Measurements from ENCODE around the gene SYDE1. TPM values are rescaled to one million over a fixed set of nuclear protein-coding genes. Genes with fewer than 3 reads are reported as not detected.

Gene SYDE1
- total and polyA plus RNA-seq, 8 donors = 2.5 to 6.1 (median 3.8) TPM

GRCh38 chr19:15154002-15154612 is 46.9 kb downstream of the SYDE1 start:
- ATAC-seq (peak in 1 of 4 donors; percentile 42), FAIRE-seq (no peak), DNase-seq (no peak)
- H3K36me3 ChIP-seq = no peaks in the 10 kb centered on the region
- H3K4me3 ChIP-seq = no peak overlapping the region
- 99 to 100% methylated on average over 3 of the region's 3 CpGs for WGBS, 2 donors
- H3K27me3 ChIP-seq = no peaks in the 10 kb centered on the region
- peak in 1 of 4 donors; percentile 13 for TF ChIP-seq CTCF (IDR thresholded peaks at IDR 0.05)
- intact Hi-C loops (cut with DNase I) = loop anchor here in 1 of 3 donors (10.0 kb wide), 1 partner anchor 69 kb away; the partner anchor contains the start of gene OR1I1
- H3K4me1 ChIP-seq = no peaks in the 10 kb centered on the region
- H3K9me3 ChIP-seq = no peaks in the 10 kb centered on the region
- no peak overlapping the region for H3K27ac ChIP-seq

DNA sequence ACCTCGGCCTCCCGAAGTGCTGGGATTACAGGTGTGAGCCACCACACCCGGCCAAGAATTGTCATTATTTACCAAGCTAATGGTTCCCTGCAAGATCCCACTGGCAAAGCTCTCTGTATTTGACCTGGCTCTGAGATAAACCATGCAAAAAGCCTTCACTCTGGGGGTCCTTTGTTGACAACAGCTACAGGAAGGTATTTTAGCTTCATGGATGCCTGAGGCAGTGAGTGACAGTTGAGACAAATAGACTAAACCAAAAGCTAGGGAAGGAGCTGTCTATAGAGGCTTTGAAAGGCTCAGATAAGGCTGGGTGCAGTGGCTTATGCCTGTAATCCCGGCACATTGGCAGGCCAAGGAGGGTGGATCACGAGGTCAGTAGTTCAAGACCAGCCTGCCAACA is 48.1 kb downstream of the SYDE1 start:
- Histone ChIP-seq H3K36me3 (no peaks in the 10 kb centered on the region), H3K4me3 (no peak overlapping the region), H3K4me1 (no peaks in the 10 kb centered on the region), H3K9me3 (no peaks in the 10 kb centered on the region), H3K27me3 (no peaks in the 10 kb centered on the region), H3K27ac (no peak overlapping the region)
- ATAC-seq (no peak), FAIRE-seq (no peak), DNase-seq (no peak)
- no peak for TF ChIP-seq CTCF (IDR thresholded peaks at IDR 0.05)
- intact Hi-C loops (cut with DNase I) = loop anchor here in 2 of 3 donors (5.0 to 10.0 kb wide), 2 partner anchors 68 to 70 kb away; partner anchors contain the start of gene OR1I1 (in 1 of the 2)
- 80 to 90% methylated on average over 5 of the region's 5 CpGs for WGBS, 2 donors

GRCh38 chr19:15156391-15156790 is 49.2 kb downstream of the SYDE1 start:
- Histone ChIP-seq H3K27ac (no peak overlapping the region), H3K9me3 (no peaks in the 10 kb centered on the region), H3K27me3 (no peaks in the 10 kb centered on the region), H3K4me1 (no peaks in the 10 kb centered on the region), H3K36me3 (peaks cover 0 to 4% (median 0%) of the 10 kb centered on the region in 3 donors), H3K4me3 (no peak overlapping the region)
- ATAC-seq (no peak), FAIRE-seq (no peak), DNase-seq (no peak)
- TF ChIP-seq CTCF (IDR thresholded peaks at IDR 0.05) = no peak
- WGBS, 2 donors = 85 to 86% methylated on average over 4 of the region's 4 CpGs
- intact Hi-C loops (cut with DNase I) = loop anchor here in 2 of 3 donors (5.0 to 10.0 kb wide), 2 partner anchors 69 to 72 kb away; partner anchors contain the start of gene OR1I1 (in 1 of the 2)

GRCh38 chr19:15159251-15159650 is 52.0 kb downstream of the SYDE1 start:
- WGBS, 2 donors = 43 to 64% methylated on average over 3 of the region's 3 CpGs
- H3K27me3 ChIP-seq = no peaks in the 10 kb centered on the region
- FAIRE-seq = no peak
- H3K4me1 ChIP-seq = no peaks in the 10 kb centered on the region
- H3K4me3 ChIP-seq = no peak overlapping the region
- no peak for ATAC-seq
- intact Hi-C loops (cut with DNase I) = loop anchor here in 2 of 3 donors (5.0 to 10.0 kb wide), 2 partner anchors 72 to 74 kb away; partner anchors contain the start of gene OR1I1 (in 1 of the 2)
- no peaks in the 10 kb centered on the region for H3K9me3 ChIP-seq
- H3K27ac ChIP-seq = no peak overlapping the region
- no peak for TF ChIP-seq CTCF (IDR thresholded peaks at IDR 0.05)
- peaks cover 0 to 6% (median 0%) of the 10 kb centered on the region in 3 donors for H3K36me3 ChIP-seq
- DNase-seq = no peak
